K562 (cell line): ENCODE measurements around the gene CYSTM1. TPM values are rescaled to one million over a fixed set of nuclear protein-coding genes. Genes with fewer than 3 reads are reported as not detected.

Source experiments
- CBX3 ChIP-seq, 2 experiments: IDR thresholded peaks; 1 replicate in 1 of 2; 2 replicates in 1 of 2; pipeline ENCODE4 v1.6.1; 2012; ENCODE audit warnings: inconsistent platforms in 2 of 2, low read length in 2 of 2, borderline replicate concordance in 1 of 2, control low read depth in 1 of 2
- EP300 ChIP-seq: IDR thresholded peaks from 2 replicates; pipeline ENCODE4 v1.6.1; 2012; ENCODE audit warnings: low read length, improper control_type of control experiment
- GABPA ChIP-seq: fragments of 200-800 bp; sonication (Bioruptor generic); conservative IDR thresholded peaks from 2 replicates; pipeline ENCODE4 v1.6.1; 2016; ENCODE audit warnings: low read depth, missing genetic modification characterization, missing compliant biosample characterization
- MBD2 ChIP-seq: sonication (generic); IDR thresholded peaks from 2 replicates; pipeline ENCODE4 v1.6.1; 2016; ENCODE audit warnings: low read depth, borderline replicate concordance
- MCM2 ChIP-seq: fragments of 450-650 bp; IDR thresholded peaks from 2 replicates; pipeline ENCODE4 v1.6.1; 2017; ENCODE audit warnings: low read depth, mild to moderate bottlenecking
- MEF2A ChIP-seq: IDR thresholded peaks from 2 replicates; pipeline ENCODE4 v1.6.1; 2011; ENCODE audit warnings: low read depth, mild to moderate bottlenecking, low read length, moderate library complexity; ENCODE audit not compliant: control insufficient read depth
- PHF20 ChIP-seq: fragments of 450-650 bp; IDR thresholded peaks from 2 replicates; pipeline ENCODE4 v1.6.1; 2018; ENCODE audit not compliant: partially characterized antibody
- TCF7 ChIP-seq: sonication (generic); IDR thresholded peaks from 2 replicates; pipeline ENCODE4 v1.6.1; 2016; ENCODE audit warnings: antibody characterized with exemption, borderline replicate concordance
- VEZF1 ChIP-seq: fragments of 200-800 bp; sonication (Bioruptor generic); IDR thresholded peaks from 2 replicates; pipeline ENCODE4 v1.6.1; 2017; ENCODE audit warnings: missing genetic modification characterization, missing compliant biosample characterization
- ZNF449 ChIP-seq: fragments of 250-450 bp; sonication (Bioruptor Pico); IDR thresholded peaks from 2 replicates; pipeline ENCODE4 v1.8.0; 2022; ENCODE audit warnings: moderate library complexity, mild to moderate bottlenecking, inconsistent platforms
- ZNF518B ChIP-seq: fragments of 250-450 bp; sonication (Bioruptor Pico); IDR thresholded peaks from 2 replicates; pipeline ENCODE4 v1.5.0; 2021; ENCODE audit warnings: mild to moderate bottlenecking, moderate library complexity
- polyA plus RNA-seq, 8 experiments: library from polyadenylated mRNA; depleted of rRNA in 4 of 8; stranded (reverse) in 5 of 8; unstranded in 3 of 8; fragments of >200 nt; fragmentation: Nextera tagmentation in 2 of 8; fragmentation: Illumina TruSeq in 1 of 8; extraction: Ambion mirVana in 2 of 8; extraction: Trizol in 1 of 8; gene quantifications; 2 replicates each; pipeline versions ENCODE4 v1.2.1 to v1.2.3, GENCODE V29; 2011 to 2014; ENCODE audit warnings: inconsistent platforms in 1 of 8, missing spikeins in 1 of 8
- total RNA-seq, 7 experiments: library from RNA; depleted of rRNA in 6 of 7; stranded (reverse); fragments of >200 nt in 6 of 7; fragmentation: Illumina TruSeq in 2 of 7; extraction: Trizol in 2 of 7; gene quantifications; 2 replicates each; pipeline versions ENCODE4 v1.2.1 to v1.2.3, GENCODE V29; 2011 to 2021; ENCODE audit warnings: low replicate concordance in 1 of 7

The CYSTM1 gene
- total and polyA plus RNA-seq, 9 of the 15 experiments (the other 6 are each of a cell fraction or from before 2014, with no cell fraction given): 76.1 to 422 (median 108) TPM

GRCh38 chr5:140240987-140241706, 66.2 kb downstream of the CYSTM1 start (continued):
- peak; percentile 64 for TF ChIP-seq VEZF1
- no peak for TF ChIP-seq ZNF518B (CRISPR knock-in tag)
- no peak for TF ChIP-seq PHF20
- TF ChIP-seq CBX3 (IDR thresholded peaks at IDR 0.05; ENCODE audit: borderline replicate concordance in 1 of 2, low read length in 2 of 2): no peak; a peak in 1 of 3 replicates
- TF ChIP-seq ZNF449 (CRISPR knock-in tag): no peak
- peak; percentile 12; the same call in 1 of the 2 replicates for TF ChIP-seq MEF2A
- TF ChIP-seq GABPA: no peak
- no peak for TF ChIP-seq TCF7
- TF ChIP-seq MCM2: no peak
- no peak for TF ChIP-seq EP300
- TF ChIP-seq MBD2: no peak
